GM19238 (cell line): ENCODE data around the gene ITPR2.
"Not testable (repeated sequence)": the region's sequence is repeated elsewhere in the genome, so short reads cannot be mapped to it uniquely, and the experiment has no call there.

Source experiments
- DNase-seq: peaks from one replicate; pipeline ENCODE4 v3.0.0; 2011; ENCODE audit warnings: low spot score; ENCODE audit not compliant: insufficient read length

The ITPR2 gene

DNA sequence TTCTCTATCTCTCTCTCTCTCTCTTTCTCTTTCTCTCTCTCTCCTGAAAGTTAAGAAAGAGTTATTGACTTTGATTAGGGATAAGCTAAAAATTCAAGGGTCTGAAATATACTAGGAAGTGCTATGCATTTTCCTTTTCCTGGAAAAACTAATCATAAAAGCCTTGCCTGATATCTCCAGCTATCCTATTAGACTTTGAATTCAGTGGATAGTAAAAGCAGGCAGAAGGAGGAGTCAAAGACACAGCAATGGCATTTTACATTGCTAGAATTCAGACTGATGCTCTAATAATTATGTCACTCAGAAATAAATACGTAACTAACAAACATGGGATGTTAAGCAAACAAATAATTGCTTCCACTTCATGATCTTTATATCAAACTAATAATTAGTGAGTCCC, 365.6 kb downstream of the ITPR2 start:
- DNase-seq, result no peak

DNA sequence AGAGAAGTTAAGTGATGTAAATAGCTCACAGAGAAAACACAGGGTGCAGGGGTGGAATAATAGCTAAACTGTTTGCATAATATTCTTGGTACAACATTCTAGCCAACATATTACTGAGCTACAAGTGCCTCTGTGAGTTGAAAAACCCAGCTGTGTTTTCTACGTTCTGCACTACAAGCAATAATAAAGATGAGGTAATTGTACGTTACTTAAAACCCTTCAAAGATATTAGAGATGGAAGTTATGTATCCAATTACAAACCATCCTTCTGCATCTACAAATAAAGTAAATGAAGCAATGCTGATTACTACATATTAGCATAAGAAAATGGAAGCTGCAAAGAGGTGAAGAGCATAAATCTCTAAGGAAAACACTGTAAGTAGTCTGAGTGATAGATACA, 366.3 kb downstream of the ITPR2 start:
- DNase-seq, result no peak

DNA sequence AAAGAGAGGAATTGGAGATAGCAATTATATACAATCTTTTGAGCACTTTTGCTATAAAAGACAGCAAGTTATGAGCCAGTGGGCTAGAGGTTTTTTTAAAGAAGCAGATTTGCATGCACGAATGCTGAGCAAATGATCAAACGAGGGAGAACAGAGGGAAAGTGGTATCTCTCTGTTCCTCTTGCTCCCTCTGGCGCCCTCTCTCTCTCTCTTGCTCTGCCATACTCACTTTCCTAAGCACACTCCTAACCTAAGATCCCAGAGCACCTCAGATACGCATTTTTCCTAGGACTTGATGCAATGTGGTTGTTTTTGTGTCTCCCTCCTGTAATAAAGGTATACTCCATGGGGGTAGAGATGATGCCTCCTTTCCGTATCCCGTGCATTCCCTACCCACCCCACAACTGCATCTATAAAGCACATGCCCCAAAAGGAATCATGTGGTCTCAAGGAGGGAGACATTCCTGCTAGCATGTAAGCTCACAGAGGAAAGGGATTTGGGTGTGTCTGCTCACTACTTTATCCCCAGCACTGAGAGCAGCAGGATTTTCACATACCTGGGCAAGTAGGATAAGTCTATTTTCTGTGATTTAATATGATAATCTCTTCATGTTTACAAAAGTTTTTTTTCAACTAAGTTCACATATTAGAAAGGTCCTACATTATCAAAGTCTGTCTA, 367.4 kb downstream of the ITPR2 start:
- no peak for DNase-seq

- no peak for DNase-seq
Observed at GRCh38 chr12:26461776-26462175, 371.2 kb downstream of the ITPR2 start.

DNA sequence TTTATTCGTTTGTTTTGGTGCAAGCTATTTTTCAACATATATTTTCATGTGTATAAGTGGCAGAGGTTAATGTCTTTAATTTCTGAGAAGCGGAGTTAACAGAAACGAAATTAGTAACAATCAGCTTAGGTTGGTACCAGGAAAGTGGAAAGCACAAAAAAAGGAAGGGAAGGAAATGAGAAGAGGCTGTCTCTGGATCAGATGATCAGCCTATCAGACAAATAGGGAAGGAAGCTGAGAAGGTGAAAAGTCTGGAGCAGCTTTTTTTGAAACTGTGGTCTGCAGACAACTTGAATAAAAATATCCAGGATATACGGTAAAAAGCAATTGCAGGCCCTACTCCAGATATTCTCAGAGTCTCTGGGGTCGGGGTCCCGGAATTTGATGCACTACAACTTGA, 372.6 kb downstream of the ITPR2 start:
- DNase-seq, result no peak

- no peak for DNase-seq
Observed at GRCh38 chr12:26455936-26456574, 376.9 kb downstream of the ITPR2 start.

DNA sequence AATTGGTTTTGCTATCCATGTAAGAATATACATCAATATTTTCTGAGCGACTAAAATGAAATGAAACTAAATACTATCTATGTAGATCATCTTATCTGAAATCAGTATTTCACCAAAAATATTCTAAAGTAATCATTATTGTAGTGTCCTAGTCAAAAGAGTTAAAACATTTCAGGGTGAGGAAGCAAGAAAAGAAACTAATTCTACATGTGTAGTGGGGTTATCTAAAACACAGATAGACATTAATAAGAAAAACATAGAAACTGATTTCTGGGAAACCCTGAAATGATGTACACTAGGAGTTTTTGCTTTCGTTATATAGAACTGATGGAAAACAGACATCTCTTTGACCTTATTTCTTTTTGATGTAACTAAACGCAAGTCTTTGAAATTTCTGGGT, 379.7 kb downstream of the ITPR2 start:
- no peak for DNase-seq

DNA sequence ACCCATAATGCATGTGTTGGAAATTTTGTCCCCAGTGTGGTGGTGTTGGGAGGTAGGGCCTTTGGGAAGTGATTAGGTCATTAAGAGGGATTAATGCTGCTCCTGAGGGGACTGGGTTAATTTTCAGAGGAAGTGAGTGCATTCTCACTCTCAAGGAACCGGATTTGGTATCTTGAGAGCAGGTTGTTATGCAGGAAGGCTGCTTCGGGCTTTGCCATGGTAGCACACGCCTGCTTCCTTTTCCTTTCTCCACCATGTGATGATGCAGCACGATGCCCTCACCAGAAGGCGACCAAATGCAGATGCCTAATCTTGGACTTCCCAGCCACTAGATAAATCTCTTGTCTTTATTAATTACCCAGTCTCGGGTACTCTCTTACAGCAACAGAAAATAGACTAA, 380.5 kb downstream of the ITPR2 start:
- no peak for DNase-seq

DNA sequence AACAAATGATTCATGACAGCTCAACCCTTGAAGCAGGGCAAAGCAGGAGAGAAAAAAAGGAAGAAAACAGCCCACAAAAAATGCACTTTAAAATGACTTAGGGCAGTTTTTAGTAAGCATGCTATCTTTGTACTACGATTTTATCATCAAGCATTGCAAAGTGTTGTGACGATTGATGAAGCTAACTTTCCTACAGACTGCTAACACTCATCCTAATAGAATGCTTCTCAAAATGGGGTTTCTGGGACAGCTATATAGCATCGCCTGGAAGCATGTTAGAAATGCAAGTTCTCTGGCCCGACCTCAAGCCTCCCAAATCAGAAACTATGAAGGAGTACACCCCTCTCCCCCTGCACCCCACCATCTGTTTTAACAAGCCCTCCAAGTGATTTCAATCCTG, 381.2 kb downstream of the ITPR2 start:
- DNase-seq, result no peak

DNA sequence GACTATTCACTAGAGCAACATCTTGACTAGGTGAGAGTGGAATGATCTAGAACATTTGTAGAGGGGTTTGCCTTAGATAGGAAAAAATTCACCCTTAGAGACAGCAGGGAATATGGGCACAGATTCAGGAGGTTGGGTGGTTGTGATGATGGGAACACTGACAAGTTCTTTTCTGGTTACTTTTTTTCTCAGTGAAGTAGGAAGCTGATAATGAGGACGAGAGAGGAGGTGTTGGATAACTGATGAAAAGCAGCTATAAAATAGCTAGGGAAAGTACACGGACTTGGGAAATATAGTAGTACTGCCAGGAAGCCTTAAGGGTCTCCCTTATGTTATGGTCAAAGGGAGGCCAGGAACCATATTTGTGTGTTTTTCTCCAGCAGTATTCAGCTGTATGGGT, 387.1 kb downstream of the ITPR2 start:
- DNase-seq, result no peak

GRCh38 chr12:26443309-26443708, 389.7 kb downstream of the ITPR2 start:
- DNase-seq, result no peak

GRCh38 chr12:26441434-26441833, 391.6 kb downstream of the ITPR2 start:
- no peak for DNase-seq

- DNase-seq, result no peak
Observed at GRCh38 chr12:26435069-26435404, 398.0 kb downstream of the ITPR2 start.

DNA sequence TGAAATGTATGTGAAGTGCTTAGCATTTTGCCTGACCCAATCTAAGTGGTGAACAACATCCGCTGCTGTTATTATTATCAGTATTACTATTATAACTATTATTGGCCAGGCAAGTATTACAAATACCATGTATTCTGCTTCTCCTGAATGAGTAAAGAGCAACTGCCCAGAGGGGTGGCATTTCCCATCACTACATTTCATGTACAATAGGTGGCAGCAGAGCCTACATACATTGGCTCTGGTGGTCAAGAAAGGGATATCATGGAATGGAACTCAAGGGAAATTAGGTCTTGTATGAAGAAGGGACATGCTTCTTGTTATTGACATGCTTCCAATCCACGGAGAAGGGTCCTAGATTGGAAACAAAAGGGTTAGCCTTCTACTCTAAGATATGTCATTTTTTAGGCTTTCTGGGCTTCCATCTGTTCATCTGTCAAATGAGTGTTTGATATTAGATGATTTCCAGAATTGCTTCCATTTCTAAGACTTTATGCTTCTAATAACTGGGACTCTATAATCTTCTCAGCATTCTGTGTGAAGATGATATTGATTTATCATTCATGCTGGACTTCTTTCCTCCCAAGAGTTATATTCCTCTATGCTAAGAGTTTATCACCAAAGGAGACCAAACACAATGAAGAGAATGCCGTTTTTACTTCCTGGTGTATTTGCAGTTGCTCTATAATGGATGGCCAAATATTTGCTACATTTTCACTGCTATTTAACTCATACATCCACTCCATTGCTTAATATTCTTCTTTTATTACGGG, 398.5 kb downstream of the ITPR2 start:
- peak; percentile 9 for DNase-seq

DNA sequence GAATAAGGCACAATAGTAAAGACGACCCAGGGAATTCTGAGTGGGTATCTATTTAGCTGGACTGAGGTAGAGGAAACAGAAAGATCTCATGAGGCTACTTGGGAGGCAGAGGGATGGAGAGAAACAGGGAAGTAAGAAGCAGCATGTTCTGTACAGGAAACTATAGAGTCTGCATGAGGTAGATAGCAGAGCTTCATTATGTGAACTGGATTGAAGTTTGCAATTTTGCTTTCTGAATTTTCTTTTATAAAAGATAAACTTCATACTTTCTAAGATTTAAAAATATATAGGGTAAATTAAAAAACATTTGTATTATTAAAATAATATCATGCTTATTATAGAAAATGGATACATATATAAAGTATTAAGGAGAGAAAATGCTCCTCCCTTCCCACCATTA, 399.3 kb downstream of the ITPR2 start:
- DNase-seq, result not testable (repeated sequence)

- no peak for DNase-seq
Observed at GRCh38 chr12:26431211-26431610, 401.8 kb downstream of the ITPR2 start.

DNA sequence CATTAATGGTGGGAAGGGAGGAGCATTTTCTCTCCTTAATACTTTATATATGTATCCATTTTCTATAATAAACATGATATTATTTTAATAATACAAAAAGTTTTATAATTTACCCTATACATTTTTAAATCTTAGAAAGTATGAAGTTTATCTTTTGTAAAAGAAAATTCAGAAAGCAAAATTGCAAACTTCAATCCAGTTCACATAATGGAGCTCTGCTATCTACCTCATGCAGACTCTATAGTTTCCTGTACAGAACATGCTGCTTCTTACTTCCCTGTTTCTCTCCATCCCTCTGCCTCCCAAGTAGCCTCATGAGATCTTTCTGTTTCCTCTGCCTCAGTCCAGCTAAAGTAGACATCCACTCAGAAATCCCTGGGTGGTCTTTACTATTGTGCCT, 402.4 kb downstream of the ITPR2 start:
- not testable (repeated sequence) for DNase-seq

DNA sequence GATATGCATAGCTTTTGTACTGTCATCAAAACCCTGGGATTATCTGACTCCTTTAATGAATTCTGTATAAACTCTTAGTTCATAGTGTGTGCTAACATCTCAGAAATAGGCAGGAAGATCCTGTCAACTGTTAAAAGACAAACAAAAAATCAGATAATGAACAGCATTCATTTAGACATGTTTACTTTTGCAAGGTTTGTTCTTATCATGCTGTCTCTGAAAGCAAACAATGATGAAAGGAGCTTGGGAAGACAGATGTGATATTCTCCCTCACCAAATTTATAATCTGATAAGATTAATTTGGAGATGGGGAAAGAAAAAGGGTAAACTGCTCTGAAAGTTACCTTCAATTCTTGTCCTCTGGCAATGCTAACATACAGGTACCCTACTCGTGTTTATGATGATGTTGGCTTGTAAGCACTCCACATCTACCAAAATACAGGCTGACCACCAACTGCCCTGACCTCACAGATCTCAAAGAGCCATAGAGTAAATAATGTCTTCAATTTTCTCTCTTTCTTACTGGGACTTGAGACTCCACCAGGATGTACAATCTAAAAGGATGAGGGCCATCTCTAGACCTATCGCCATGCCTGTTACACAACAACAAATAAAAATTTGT, 403.8 kb downstream of the ITPR2 start:
- no peak for DNase-seq

GRCh38 chr12:26428420-26428819, 404.6 kb downstream of the ITPR2 start:
- no peak for DNase-seq

- DNase-seq, result no peak
Observed at GRCh38 chr12:26426652-26427051, 406.3 kb downstream of the ITPR2 start.

DNA sequence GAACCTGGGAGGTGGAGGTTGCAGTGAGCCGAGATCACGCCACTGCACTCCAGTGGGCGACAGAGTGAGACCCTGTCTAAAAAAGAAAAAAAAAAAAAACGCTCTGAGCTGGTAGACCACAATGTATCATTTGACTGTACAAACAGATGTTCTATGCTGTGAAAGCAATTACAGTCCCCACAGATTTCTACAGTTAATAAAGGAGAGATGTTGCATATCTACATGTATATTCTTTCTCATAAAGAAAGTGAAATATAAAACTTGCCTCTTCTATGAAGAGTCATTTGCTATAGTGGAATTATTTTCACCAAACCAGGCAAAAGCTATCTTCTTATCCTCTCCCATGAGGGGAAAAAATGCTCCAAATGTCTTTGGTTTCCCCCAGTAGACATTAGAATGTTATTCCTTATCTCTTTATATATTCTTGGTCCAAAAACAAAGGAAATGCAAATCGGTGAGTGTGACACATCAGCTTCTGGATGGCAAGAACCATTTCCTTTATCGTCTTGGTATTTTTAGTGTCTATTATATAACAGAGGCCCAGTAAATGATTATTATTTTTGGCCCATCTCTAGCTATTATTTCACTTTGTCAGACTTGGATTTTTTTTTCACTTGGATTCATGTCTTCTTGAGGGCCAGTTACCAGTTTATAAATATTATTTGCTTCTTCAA, 407.3 kb downstream of the ITPR2 start:
- DNase-seq, result no peak
